Stimulated activated CD8-positive, alpha-beta memory T cell treated with anti-CD3 and anti-CD28 coated beads, Interleukin-4, amount 100 ng/mL, for 1 hour (primary cell): ENCODE results near the gene RNPEPL1.

Experiments used
- DNase-seq, 2 donors: peaks; one replicate each; pipeline ENCODE4 v3.0.0-alpha.2; 2020; ENCODE audit warnings: low read depth in 2 of 2, low spot score in 1 of 2

RNPEPL1 gene

DNA sequence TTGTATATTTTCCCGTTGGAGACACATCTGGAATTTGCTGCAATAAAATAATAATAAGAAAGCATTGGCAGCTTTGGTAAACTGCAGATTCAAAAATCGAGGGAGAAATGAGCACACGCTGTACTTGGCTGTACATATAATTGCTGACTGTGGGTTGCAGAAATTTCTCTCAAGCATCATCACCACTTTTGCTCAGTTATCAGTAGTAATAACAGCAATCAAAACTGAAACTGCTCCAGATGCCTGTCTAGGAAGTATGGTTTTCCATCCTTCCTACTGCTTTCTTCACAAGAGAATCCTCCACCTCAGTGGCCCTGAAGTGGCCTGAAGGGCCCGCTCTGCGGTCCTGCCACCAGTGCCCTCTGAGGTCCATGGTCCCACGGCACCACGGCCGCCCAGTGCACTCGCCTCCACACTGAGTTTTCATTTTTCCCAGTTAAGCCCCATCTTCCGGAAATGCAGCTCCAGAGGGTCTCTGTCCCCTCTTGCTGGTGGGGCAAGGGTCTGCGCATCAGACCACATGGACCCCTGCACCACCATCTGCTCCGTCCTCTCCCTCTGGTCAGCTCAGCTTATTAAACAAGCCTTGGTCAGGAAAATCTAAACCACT lies 4.2 kb upstream of the RNPEPL1 start:
- no peak for DNase-seq

DNA sequence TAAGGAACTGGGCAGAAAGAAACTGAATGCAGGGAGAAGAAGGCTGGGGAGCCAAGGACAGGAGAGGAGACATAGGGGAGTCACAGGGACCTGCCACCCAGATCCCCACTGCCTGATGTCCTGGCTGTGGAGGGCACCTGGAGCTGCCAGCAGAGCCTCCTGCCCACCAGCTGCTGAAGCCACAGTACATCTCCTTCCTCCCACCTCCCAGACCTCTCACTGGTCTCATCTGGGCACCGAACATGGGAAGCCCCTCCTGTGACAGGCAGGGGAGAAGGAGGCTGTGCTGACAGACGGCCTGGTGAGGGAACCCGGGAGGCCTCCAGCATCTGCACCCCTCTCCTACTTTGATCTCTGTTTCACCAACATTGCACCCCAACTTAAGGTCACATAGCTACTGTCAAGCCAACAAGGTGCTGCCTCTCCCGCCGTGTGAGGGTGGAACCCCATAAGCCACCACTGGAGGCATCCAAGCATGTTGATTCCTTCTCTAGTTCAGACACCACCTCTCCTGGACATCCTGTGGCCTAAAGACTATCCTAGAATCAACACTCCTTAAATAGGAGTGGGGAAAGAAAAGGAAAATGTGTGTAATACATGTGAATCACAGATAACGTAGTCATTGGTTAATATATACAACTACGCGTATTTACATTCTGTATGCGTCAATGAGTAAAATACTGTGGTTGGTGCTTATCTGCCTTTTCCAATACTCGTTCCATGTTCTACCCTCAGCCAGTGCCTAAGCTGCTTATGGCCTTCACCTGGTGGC lies 3.5 kb upstream of the RNPEPL1 start:
- DNase-seq = no peak

DNA sequence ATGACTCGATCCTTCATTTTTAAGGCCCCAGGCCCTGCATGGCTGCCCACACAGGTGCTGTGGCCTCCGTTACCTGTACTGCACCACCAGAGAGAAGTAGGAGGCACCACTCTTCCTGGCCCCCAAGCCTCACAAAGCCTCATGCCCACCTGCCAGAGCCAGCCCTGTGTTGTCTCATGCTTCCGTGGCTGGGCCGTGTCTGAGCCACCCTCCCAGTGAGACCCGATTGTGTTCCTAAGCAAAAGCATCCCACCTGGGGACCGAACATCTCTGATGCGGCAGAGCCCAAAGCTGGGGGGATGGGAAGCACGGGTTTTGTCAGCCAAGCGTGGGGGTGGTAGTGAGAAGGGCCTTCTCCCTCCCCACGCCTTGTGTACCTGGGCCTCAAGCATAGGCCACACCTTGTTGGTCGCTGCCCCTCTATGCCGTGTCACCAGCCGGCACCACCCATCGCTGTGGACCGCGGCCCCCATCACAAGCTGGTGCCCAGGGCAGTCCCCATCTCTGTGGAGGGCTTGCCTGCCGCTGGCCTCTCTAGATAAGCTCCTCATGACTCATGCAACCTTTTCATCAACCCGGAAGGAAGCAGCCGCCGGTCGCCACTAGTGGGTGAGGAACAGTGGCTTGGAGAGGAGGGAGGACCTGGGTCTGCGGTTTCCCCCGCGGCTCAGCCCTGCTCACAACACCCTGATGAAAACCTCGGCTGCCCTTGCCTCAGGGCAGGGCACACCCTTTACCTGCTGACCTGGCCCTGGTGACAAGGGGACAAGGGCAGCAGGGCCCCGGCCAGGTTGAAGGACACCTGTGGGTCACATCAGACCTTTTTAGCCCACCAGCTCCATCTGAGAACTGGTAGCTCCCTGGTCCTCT lies 2.7 kb upstream of the RNPEPL1 start:
- DNase-seq = peak; percentile 83 to 86

DNA sequence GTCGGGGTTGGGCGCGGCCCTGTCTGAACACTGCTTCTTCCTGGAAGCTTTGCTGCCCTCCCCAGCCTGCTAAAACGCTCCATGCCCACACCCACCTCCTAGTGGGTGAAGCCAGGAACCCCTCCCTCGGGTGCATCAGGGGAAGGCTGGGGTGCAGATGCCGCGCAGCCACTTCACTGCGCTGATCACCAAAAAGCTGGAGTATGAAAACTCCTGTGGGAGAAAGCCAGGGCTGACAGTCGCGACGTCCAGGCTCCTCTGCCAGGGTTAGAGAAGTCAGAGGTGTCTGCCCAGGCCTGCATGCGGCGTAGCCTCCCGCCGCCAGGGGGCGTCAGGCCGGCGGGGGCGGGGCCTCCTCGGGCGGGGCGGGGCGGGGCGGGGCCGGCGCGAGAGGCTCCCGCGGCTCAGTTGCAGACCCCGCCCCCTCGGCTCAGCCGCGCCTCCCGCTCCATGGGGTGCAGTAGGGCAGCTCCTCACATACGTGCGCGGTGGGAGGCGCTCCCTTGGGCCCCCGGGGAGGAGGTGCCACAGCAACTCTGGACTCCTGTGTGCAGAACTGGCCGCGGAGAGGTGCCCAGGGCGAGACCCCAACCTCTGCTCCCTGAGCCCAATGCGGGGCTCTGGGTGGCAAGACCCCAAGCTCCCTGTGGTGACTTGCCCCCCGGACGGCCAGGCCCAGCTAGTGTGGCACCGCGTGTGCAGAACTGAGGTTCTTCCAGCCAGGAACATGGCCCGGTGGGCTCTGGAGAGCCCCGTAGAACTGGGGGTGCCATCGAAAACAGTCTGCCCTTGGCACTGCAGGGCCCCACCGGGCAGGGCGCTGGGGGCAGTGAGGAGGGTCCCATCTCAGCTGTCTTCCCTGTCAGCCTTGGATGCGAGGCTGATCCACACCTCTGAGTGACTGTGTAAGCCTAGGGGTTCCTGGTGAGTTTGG lies 1.8 kb upstream of the RNPEPL1 start:
- peak; percentile 87 to 89 for DNase-seq

DNA sequence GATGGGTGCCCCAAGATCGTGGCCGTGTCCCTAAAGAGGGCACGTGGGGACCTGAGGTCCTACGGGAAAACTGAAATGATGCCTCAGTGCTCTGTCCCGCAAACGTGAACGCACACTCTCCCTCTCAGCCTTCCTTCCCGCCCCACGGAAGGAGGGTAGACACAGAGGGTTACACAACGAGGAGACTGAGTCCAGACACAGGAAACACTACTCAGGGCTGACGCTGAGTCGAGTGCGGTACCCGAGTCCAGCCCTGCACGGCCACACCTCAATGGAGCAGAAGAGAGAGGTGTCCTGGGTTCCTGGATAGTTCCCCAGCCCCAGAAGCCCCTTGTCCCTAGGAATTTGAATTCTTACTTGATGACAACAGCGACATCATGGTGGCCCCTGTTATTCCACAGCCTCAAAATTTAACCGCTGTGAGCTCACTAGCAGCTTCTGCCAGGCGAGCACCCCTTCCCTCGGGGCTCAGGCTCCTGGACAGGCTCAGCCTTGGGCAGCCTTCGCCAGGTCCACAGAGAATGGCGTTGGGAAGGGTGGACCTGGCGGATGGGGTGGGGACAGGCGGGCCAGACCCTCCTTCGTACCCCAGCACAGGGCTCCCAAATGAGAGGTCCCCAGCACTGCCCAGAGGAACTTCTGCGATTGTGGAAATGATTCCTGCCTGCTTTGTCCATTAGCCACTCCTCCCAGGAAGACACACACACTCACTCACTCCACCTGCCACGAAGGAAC lies 980 bp upstream of the RNPEPL1 start:
- DNase-seq = no peak

DNA sequence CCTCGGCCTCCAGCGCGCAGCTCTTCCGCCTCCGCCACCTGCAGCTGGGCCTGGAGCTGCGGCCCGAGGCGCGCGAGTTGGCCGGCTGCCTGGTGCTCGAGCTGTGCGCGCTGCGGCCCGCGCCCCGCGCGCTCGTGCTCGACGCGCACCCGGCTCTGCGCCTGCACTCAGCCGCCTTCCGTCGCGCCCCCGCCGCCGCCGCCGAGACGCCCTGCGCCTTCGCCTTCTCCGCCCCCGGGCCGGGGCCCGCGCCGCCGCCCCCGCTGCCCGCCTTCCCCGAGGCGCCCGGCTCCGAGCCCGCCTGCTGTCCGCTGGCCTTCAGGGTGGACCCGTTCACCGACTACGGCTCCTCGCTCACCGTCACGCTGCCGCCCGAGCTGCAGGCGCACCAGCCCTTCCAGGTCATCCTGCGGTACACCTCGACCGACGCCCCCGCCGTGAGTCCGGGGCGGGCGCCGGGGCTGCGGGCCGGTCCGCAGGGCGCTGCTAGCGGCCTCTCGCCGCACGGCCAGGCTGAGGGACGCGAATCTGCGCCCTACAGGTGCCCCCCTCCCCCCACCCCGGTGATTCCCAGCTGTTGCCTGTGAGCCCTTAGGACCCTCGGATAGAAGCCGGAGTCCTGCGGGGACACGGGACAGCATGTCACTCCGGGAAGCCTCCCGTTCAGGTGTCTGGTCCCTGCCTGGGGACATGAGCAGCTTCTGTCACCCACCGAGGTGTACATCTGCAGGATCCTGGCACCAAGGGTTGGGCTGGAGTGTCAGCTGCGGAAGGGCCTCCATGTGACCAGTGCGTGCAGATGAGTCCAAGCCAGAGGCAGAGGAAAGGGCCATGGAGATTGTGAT lies 616 bp downstream of the RNPEPL1 start:
- DNase-seq = no peak

DNA sequence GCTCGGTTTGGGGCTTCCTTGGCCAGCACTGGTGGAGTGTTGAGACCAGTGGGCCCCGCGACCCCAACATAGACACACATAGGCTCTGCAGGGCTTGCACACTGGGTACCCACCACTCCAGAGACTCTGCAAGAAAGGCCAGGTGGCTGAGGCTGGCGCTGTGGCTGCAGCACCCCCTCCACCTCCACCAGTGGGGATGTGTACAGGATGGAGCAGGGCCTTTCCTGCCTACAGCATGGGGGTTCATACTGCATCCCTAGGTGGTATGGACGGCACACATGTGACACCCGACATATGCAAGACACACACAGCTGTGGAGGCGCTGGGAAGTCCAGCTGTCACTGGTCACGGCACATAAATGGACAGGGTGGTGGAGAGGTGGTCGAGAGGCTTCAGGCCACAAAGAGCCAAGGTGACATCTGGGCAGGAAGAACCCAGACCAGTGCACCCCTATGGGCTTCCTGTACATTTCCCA lies 1.3 kb downstream of the RNPEPL1 start:
- DNase-seq = no peak

DNA sequence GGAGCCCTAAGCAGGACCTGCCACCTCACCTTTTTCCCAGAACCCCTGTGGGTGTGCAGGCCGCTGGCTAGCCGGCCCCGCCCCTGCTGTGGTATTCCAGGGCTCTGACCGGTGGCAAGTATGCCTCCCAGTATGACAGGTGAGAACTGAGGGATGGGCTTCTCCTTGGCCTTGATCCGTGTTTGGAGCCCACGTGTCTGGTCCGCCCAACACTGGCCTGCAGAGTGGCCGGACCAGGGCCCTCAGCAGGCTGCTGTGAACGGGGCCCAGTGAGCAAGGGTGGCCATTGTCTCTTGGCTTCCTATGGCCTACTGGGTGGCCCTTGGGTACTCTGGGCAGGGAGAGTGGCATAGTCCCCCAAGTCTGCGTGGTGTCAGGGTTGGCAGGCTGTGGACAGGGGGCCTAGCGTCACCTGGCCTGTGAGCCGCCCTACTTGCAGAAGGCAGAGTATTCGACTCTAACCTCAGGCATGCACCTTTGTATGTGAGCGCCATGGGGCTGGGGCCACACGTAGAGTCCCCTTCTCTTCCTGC lies 1.8 kb downstream of the RNPEPL1 start:
- no peak for DNase-seq

DNA sequence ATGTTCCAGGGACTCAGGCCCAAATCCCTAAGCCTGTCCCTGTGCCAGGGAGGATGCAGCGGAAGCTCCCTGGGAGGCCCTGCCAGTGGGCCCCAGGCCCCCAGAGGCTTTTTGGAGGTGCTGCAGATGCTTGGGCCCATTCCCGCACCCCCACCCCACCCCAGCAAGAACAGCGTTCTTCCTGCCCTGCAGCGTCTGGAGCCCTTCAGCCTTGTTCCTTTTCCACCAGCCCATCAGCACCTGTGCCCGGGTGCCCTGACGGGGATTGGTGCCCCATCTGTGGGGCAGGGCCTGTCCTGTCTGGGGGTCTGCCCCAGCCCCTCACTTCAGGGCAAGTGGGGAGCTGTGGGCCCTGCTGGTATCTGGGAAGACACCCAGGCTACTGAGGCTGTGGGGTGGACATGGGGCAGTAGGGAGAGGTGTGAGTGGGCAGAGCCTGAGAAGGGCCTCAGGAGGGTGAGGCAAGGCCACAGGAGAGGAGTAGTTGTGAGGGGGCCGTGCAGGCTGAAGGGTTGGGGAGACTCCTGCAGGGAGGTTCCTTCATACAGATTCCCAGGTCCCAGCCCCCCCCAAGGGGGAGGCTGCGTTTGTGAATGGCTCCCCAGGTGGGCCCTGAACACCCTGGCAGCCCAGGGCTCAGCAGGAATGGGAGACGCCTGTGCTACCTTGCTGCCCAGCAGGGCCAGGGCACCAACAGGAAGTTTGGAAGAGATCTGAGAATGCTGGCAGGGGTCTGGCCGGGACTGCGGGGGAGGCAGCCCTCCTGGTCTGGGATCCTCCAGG lies 2.4 kb downstream of the RNPEPL1 start:
- DNase-seq = no peak

DNA sequence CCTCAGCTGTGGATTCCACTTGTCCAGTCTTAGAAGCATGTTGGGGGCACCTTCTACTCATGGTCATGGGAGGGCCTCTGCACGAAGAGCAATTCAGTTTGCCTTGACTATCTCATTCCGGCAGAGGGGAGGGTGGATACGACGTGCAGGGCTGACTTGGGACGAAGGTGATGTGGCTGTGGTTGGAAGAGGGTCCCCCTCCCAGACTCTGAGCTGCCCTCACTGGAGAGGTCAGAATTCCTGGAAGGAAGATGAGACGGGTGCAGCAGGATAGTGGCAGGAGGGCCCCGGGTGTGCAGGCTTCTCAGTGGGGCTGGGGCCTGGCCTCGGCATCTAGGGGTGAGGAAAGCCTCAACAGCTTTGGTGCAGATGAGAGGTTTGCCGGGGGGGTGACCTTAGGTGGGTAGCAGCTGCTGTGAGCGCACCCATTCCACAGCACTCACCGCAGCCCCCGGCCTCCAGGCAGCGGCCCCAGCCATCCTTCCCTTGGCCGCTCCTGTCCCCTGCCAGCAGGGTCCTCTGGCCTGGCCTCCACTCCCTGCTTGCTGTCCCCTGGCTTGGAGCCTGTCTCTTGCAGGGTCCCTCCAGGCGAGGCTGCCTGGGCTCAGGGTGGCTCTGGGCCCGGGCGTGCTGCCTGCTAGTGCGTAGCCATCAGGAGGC lies 3.2 kb downstream of the RNPEPL1 start:
- DNase-seq = no peak

DNA sequence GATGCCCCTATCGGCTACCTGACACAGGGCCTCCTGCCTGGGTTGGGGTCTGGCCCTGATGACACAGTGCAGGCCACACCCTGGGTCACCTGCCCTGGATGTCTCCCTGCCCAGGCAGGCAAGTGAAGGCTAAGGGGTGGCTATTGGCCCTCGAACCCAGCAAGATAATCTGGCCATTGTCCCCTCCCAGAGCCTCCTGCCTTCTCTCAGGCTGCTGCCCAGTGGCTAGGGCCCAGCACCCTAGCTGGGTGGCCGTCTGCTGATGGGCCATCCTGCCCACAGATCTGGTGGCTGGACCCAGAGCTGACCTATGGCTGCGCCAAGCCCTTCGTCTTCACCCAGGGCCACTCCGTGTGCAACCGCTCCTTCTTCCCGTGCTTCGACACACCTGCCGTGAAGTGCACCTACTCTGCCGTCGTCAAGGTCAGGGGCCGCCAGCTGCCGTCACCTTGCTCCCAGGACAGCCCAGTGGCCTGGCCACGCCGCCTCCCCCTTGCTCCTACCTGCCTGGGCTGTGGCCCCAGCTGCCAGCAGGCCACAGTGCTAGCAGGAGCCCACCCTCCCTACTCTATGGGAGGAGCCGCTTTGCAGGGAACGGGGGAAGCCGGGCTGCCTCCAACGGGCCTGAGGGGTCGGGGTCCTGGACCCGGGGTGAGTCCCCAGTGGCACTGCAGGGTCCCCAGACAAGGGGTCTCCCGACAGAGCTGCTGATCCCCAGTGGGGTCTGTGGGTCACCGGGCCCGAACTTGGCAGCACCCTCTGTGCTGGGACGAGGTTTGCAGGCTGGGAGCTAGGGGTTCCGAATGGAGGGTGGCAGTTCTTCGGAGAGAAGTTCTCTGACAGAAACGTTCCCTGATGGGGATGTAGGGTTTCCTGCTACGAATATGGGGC lies 4.1 kb downstream of the RNPEPL1 start:
- no peak for DNase-seq

DNA sequence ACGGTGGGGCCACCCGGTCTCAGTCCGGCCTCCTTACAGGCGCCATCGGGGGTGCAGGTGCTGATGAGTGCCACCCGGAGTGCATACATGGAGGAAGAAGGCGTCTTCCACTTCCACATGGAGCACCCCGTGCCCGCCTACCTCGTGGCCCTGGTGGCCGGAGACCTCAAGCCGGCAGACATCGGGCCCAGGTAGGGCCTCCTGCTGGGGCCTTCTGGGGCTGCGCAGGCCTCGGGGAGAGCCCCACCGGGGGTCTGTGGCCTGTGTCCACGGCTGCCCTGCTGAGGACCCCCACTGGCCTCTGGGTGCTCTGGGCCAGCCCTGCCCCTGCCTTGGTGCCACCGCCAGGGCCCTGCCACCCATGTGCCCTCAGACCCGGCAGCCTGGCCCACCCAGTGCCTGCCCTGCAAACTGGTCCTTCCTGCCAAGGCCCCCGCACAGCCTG lies 4.8 kb downstream of the RNPEPL1 start:
- no peak for DNase-seq

DNA sequence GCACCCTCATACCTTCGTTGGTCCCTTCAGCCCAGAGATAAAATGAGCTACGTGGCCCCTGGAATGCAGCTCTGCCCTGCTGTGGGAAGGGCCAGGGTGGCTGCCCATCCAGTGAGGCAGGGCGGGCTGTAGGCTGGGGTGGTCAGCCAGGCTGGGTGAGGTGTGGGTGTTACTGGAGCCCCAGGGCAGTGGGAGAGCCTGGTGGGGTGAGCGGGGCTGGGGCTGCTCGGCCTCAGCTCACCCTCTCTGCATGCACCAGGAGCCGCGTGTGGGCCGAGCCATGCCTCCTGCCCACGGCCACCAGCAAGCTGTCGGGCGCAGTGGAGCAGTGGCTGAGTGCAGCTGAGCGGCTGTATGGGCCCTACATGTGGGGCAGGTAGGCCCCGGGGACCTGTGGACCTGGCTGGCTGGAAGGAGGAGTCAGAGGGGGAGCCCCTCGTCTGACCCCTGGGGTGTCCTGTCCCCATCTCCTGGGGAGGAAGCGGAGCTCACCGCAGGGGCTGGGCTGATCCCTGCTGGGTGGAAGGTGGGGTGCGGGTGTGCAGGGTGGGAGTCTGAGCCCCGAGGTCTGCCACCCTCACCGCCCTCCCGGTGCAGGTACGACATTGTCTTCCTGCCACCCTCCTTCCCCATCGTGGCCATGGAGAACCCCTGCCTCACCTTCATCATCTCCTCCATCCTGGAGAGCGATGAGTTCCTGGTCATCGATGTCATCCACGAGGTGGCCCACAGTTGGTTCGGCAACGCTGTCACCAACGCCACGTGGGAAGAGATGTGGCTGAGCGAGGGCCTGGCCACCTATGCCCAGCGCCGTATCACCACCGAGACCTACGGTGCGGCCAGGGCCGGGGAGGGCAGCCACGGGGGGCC lies 5.5 kb downstream of the RNPEPL1 start:
- DNase-seq = no peak

DNA sequence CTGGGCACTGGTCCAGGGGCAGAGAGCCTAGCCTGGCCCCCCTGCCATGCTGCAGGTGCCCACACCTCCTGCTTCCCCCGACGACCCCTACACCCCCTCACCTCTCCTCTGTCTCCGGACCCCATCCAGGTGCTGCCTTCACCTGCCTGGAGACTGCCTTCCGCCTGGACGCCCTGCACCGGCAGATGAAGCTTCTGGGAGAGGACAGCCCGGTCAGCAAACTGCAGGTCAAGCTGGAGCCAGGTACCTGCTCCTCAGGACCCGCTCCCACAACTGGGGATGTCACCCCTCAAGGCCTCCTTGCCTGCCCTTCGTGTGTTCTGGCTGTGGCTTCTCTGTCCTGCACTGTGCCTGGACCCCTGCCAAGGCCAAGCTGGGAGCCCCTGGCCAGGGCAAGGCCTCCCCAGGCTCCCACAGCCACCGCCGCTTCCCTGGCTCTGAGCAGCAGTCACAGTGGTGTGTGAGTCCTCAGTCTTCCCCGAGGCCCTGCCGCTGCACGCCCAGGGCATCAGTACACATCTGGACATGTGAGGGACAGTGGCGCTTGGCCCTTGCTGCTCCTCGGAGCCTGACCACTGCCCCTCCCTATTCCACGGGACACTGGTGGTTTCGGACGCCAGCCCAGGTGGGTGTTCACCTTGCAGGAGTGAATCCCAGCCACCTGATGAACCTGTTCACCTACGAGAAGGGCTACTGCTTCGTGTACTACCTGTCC lies 6.3 kb downstream of the RNPEPL1 start:
- DNase-seq = no peak
